ENCODE results near the gene CCND3.
A peak's percentile ranks its signal among the peaks of the same experiment; 100 is the strongest.

CCND3 gene

GRCh38 chr6:41932378-41932777, 9.2 kb downstream of the CCND3 start:
- no peak for DNase-seq (ENCODE audit: low read depth, low spot score)
- no peak overlapping the region for H3K4me3 ChIP-seq (ENCODE audit: low read length)

DNA sequence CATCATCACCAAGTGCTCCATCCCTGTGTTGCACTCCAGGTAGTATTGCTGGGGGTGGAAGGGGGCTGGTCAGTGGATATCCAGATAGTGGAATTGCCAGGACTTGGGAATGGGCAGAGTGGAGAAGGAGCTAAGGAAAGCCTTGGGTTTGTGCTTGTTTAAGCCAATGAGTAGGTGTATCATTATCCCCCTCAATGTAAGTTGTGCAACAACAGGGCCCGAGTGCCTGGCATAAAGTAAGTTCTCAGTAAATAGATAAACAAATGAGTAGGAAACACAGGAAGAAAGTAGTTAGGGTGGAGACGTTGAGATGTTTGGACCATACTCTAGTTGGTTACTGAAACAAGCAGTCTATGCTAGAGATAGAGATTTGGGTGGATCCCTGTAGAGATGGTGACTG, 9.8 kb downstream of the CCND3 start:
- no peak overlapping the region for H3K4me3 ChIP-seq (ENCODE audit: low read length)
- DNase-seq (ENCODE audit: low read depth, low spot score), result no peak

DNA sequence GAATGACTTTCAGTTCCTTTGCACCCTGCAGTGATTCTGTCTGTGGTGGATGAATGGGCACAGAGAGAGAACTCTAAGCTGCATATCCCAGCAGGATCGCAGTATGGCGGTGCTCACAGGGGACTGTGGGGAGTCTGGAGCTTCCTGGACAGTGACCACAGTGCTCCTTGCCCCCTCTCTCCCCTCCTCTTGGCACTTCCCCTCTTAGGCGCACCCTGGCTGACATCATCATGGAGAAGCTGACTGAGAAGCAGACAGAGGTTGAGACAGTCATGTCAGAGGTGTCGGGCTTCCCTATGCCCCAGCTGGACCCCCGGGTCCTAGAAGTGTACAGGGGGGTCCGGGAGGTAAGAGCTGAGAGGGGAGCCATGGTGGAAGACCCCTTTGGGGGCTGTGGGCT, 11.7 kb downstream of the CCND3 start:
- DNase-seq (ENCODE audit: low read depth, low spot score), result no peak
- no peak overlapping the region for H3K4me3 ChIP-seq (ENCODE audit: low read length)

GRCh38 chr6:41927253-41927652, 14.4 kb downstream of the CCND3 start:
- H3K4me3 ChIP-seq (ENCODE audit: low read length), result no peak overlapping the region
- no peak for DNase-seq (ENCODE audit: low read depth, low spot score)

- no peak for DNase-seq (ENCODE audit: low read depth, low spot score)
Observed at GRCh38 chr6:41922154-41922553, 19.5 kb downstream of the CCND3 start.

GRCh38 chr6:41921712-41921998, 20.0 kb downstream of the CCND3 start:
- peak overlapping the region; percentile 68 for H3K4me3 ChIP-seq (ENCODE audit: low read length)
- no peak for DNase-seq (ENCODE audit: low read depth, low spot score)

More at GRCh38 chr6:41922154-41922553, 19.5 kb downstream of the CCND3 start:
- peak overlapping the region; percentile 68 for H3K4me3 ChIP-seq (ENCODE audit: low read length)

- H3K4me3 ChIP-seq (ENCODE audit: low read length), result peak within 1 kb of the TSS; percentile 68
- peak; percentile 92 for DNase-seq (ENCODE audit: low read depth, low spot score)
Observed at GRCh38 chr6:41920921-41921711, 20.5 kb downstream of the CCND3 start, which contains the start of the genes BYSL and MED20. BYSL (plus strand) TSS chr6:41921499; CDS start chr6:41921563, 64 bp downstream. MED20 (minus strand) TSS chr6:41921139; CDS start chr6:41921018, 121 bp downstream.

DNA sequence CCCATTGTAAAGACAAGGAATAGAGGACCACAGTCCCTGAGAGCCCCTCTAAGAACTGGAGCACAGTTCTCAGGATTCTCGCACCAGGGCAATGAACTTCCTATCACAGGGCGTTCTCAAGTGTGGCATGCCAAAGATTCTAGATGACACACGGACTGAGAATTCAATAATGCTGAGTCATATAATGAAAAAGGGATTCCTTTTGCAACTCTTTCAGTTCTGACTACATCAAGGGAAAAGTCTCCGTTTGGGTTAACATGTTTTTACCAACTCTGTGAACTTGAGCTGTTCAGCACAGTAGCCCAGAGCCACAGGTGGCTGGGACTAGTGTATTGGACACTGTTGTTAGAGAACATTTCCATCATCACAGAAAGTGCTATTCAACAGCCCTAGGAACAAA, 24.1 kb downstream of the CCND3 start:
- DNase-seq (ENCODE audit: low read depth, low spot score), result no peak
- no peak overlapping the region for H3K4me3 ChIP-seq (ENCODE audit: low read length)

DNA sequence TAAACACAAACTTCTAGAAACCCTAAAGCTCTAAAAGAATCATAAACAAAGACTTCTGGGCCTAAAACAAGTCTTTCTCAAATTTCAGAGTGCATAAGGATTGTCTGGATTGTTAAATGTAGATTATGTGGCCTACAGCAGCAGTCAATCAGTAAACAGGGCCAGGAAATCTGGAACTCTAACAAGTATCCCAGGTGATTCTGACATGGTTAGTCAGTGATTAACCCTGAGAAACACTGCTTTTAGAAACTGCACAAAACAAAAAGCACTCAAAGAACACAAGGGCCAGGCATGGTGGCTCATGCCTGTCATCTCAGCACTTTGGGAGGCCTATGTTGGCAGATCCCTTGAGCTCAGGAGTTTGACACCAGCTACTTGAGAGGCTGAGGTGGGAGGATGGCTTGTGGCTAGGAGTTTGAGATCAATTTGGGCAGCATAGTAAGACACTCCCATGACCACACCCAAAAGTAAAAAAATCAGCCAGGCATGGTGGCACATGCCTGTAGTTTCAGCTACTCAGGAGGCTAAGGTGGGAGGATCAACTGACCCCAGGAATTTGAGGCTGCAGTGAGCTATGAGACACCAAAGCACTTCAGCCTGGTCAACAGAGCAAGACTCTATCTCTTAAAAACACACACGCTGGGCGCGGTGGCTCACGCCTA, 26.6 kb downstream of the CCND3 start:
- no peak for DNase-seq (ENCODE audit: low read depth, low spot score)
- H3K4me3 ChIP-seq (ENCODE audit: low read length), result no peak overlapping the region

DNA sequence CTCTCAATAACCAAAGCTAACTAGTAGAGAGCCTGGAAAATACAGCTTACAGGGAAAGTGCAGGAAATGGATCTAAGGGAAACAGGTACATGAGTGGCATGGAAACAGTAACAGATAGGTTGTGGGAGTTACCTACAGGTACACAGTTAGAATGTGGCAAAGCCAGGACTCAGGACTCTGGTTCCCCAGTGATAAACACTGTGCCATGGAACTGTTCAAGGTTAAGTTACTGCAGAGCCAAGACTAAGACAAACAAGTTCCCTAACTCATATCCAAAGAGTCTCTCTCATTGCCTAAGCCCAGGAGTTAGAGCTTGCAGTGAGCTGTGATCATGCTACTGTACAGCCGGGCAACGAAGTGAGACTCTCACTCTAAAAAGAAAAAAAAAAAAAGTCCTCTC, 27.3 kb downstream of the CCND3 start:
- DNase-seq (ENCODE audit: low read depth, low spot score), result no peak

GRCh38 chr6:41909727-41910126, 31.9 kb downstream of the CCND3 start:
- DNase-seq (ENCODE audit: low read depth, low spot score), result no peak

More for the DNA sequence above, 27.3 kb downstream of the CCND3 start:
- no peak overlapping the region for H3K4me3 ChIP-seq (ENCODE audit: low read length)

GRCh38 chr6:41901882-41902519, 39.6 kb downstream of the CCND3 start:
- DNase-seq (ENCODE audit: low read depth, low spot score), result peak; percentile 69
- no peak overlapping the region for H3K4me3 ChIP-seq (ENCODE audit: low read length)

More at GRCh38 chr6:41909727-41910126, 31.9 kb downstream of the CCND3 start:
- H3K4me3 ChIP-seq (ENCODE audit: low read length), result no peak overlapping the region

DNA sequence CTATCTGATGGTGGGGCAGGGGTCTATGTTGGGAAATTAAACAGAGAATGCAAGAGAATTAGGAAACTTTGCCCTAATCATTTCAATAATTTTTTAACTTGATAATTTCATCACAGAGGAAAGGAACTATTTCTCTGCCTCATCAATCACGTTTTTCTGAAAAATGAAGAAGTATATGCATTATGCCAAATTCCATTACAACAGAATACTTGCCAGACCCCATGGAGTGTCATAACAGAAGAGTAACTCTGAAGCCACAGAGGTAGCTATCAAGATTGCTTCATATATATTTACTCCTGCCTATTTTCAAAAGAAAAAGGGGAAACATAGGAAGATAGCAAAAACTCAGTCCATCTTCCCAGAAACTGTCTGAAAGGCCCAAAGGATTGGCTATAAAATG, 40.7 kb downstream of the CCND3 start:
- no peak overlapping the region for H3K4me3 ChIP-seq (ENCODE audit: low read length)

DNA sequence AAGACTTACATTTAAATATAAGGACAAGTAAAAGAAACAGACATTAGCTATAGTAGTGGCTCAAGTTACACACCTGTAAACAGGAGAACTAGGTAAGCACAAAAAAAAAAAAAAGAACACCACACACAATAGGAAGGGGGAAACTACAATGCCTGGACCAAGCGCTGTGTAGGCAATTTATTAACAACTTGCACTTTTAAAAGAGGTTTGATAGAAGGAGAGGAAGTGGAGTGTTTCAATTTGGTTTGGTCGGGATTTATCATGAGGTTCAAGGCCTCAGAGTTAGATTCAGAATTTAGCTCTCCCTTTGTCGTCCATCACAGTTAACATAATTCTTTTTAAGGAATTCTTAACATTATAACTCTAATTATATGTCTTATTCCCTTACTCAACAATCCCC, 45.3 kb downstream of the CCND3 start:
- DNase-seq (ENCODE audit: low read depth, low spot score), result no peak
- peak overlapping the region; percentile 95 for H3K4me3 ChIP-seq (ENCODE audit: low read length)

More for the DNA sequence above, 40.7 kb downstream of the CCND3 start:
- no peak for DNase-seq (ENCODE audit: low read depth, low spot score)

GRCh38 chr6:41895300-41896233, 46.0 kb downstream of the CCND3 start, which contains the start of gene USP49:
USP49 (minus strand) TSS chr6:41895375; CDS start chr6:41806983, 88,392 bp downstream.
- H3K4me3 ChIP-seq (ENCODE audit: low read length), result peak within 1 kb of the TSS; percentile 95
- DNase-seq (ENCODE audit: low read depth, low spot score), result peak; percentile 87

DNA sequence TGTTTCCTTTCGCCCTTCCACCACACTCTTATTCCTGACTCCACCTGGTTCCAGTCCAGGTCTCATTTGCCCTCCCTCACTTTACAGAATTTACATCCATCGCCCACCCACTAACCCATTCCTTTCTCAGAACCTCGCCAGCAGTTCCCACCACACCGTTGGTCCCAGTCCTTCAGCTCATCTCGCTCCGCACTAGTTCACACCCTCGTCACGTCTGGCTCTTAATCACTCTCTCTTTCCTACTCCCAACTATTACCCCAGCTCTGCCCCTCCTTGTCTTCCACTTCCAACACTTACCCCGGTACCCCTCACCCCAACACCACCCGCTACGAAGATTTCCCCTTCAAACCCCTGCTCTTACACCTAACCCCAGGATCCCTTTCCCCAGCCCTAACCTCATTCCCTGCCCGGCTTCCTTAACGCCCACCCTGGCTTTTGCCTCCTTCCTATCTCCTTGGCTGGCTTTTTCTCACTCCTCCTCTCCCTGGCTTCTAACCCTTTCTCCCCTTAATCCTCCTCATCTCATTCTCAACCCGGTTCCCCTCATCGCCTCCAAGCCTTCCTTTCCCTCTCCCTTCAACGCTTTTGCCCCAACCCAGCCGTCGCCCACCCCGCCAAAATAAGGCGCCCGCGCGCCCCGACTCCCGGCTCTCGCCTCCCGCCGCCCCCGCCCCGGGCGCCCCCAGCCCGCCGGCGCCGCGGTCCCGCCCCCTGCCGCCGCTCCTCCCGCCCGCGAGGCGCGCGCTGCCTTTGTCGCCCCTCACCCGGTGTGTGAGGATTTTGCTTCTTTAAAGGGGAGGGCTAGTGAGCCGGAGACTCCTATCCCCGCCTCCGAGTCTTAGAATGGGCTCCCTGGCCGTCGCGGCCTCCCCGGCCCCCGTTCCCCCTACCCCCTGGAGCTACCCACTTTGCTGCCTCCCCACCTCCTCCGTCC, 47.0 kb downstream of the CCND3 start:
- DNase-seq (ENCODE audit: low read depth, low spot score), result no peak

DNA sequence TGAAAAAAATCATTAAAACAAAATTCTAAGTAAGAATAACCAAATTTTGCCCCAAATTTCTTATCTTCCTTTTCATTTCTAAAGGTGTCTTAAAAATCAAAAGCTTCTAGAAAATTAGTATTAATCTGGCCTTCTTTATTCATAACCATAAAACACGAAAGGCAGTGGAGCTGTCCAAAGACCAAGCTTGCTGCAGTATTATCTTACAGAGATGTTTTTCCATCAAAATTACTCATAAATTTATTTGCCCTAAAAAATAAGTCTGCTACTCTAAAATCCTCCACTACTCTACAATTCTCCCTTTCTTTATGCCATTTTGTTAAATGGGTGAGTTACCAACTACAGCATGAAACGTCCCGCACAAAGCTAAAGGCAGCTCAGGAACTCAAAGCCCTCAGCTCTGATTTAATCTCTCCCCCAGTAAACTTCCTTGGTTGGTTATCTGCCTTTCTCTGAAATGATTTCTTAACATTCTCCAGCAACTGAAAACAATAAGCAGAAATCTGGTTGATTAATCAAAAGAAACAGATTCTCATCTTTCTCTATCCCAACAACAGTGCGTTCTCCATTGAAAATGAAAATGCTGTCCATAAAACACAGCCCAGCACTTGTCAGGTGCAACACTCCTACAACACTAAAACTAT, 48.6 kb downstream of the CCND3 start:
- H3K4me3 ChIP-seq (ENCODE audit: low read length), result no peak overlapping the region
- peak; percentile 12 for DNase-seq (ENCODE audit: low read depth, low spot score)

More for the DNA sequence above, 47.0 kb downstream of the CCND3 start:
- peak overlapping the region; percentile 95 for H3K4me3 ChIP-seq (ENCODE audit: low read length)

All from Jurkat, Clone E6-1 (cell line).